Stimulated activated CD8-positive, alpha-beta memory T cell treated with anti-CD3 and anti-CD28 coated beads, Interleukin-4, amount 100 ng/mL, for 1 hour (primary cell): ENCODE measurements around the gene RAB8A.
"Not testable (repeated sequence)": the region's sequence is repeated elsewhere in the genome, so short reads cannot be mapped to it uniquely, and the experiment has no call there.

Source experiments
- DNase-seq, 2 donors: peaks; one replicate each; pipeline ENCODE4 v3.0.0-alpha.2; 2020; ENCODE audit warnings: low read depth in 2 of 2, low spot score in 1 of 2

RAB8A gene

DNA sequence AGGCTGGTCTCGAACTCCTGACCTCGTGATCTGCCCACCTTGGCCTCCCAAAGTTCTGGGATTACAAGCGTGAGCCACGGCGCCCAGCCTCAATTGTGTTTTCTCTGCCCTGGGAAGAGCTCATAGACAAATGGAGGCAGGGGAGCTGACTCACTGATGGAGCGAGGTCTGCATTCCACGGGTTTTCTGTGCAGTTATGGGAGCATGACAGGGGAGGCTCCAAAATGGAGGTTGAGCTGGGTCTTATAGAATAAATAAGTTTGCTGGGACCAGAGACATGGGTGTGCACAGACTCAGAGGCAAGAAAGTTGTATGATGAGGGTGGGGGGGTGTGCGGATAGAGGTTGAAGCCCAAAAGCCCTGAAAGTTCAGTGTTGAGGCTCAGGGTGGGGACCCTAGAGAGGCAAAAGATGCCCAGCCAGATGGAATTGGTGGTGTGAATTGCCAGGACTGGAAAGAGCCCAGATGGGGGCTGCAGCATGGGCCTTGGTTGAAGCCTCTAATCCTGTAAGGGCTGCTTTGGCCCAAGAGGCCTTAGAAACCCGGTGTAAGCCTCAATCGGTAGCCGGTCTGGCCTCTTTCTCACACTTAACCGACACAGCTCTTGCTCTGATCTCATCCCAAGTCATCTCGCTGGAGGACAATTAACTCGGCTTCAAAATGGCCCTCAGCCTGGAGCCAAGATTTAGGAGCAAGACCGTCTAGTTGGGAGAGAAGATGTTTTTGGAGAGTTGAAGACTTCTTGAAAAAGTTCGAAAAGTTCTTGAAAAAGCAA is 33.5 kb upstream of the RAB8A start:
- no peak for DNase-seq

DNA sequence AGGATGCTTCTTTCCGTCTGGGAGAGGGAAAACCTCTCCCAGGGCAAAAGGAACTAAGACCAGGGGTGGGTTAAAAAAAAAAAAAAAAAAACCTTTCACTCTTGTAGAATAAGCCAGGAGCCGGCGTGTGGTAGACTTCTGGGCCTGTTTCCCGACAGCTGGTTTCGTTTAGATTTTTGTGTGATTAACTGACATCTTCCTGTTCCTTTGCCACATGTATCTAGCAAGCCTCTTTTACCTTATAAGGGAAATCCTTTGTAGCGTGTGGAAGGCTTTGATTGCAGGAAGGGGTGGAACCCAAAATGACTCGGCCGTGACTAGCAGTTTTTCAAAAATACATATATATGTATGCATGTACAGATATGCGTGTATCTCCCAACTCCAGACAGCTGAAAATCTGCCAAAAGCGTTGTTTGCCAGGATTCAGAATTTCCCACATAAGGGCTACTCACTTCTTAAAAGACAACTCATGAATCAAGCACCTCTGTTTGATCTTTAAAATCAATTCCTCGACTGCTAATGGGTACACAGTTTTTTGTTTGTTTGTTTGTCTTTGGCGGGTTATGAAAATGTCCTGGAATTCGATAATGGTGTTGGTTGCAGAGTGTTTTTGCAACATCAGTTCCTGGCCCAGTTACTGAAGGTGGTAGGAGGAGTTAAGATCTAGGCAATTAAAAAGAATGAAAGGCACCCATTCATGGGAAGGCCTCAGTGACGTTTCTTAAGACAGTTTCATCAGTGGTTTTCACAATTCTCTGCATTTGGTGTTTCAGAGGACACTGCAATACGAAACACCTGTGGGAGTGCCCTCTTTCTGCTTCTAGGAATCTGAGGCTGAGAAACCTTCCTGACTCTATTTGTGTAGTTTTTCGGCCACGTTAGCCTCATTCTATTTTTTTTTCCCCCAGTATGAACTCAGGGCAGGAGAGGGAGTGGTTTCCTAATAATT is 32.7 kb upstream of the RAB8A start:
- peak; percentile 35 to 50 for DNase-seq

DNA sequence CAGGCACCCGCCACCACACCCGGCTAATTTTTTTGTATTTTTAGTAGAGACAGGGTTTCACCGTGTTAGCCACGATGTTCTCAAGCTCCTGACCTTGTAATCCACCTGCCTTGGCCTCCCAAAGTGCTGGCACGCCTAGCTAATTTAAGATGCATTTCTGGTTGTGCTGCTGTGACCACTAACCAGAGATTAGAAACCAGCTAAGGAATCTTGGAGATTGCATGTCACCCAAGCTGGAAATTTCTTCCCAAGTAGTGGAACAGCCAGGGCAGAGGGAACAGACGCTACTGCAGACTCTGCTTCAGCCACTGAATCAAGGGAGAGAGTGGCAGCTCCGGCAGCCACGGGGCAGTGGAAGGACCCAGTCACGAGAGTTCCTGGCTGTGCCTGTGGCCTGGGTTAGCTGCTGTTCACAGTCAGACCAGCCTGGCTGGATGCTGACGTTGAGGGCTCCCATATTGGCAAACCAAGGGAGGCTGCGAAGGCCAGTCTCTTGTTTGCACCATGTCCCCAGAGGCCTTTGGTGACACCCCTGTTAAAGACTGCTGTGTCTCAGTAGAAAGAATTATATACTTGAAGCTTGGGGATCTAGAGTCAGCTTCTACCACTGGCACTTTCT is 27.5 kb upstream of the RAB8A start:
- DNase-seq: no peak

DNA sequence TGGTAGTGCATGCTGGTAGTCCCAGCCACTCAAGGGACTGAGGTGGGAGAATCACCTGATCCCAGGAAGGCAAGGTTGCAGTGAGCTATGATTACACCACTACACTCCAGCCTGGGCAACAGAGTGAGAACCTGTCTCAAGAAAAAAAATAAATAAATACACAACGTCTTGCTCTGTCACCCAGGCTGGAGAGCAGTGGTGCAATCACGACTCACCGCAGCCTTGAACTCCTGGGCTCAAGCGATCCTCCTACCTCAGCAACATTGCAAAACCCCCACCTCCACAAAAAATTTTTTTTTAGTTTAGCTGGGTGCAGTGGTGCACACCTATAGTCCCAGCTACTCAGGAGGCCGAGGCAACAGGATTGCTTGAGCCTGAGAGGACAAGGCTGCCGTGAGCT is 26.6 kb upstream of the RAB8A start:
- no peak for DNase-seq

DNA sequence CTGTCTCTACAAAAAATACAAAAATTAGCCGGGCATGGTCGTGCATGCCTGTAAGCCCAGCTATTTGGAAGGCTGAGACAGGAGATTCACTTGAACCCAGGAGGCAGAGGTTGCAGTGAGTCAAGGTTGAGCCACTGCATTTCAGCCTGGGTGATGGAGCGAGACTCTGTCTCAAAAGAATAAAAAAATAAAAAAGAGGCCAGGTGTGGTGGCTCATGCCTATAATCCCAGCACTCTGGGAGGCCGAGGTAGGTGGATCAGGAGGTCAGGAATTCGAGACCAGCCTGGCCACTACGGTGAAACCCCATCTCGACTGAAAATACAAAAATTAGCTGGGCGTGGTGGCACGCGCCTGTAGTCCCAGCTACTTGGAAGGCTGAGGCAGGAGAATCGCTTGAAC is 24.3 kb upstream of the RAB8A start:
- not testable (repeated sequence) for DNase-seq

DNA sequence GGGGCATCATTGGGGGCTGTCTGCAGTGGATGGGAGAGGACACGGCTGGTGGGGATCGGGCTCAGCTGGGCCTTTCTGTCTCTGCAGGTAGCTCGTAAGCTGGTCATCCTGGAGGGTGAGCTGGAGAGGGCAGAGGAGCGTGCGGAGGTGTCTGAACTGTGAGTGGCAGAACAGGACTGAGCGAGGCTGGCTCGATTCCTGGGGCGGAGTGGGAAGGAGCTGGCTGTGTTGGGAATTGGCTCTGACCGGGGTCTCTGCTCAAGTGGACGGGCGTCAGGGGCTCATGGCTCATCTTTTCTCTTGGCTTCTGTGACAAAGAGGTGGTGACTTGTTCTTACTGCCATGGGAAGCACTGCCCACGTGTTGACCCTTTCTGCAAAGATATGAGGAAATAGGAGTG is 23.7 kb upstream of the RAB8A start:
- DNase-seq: no peak

DNA sequence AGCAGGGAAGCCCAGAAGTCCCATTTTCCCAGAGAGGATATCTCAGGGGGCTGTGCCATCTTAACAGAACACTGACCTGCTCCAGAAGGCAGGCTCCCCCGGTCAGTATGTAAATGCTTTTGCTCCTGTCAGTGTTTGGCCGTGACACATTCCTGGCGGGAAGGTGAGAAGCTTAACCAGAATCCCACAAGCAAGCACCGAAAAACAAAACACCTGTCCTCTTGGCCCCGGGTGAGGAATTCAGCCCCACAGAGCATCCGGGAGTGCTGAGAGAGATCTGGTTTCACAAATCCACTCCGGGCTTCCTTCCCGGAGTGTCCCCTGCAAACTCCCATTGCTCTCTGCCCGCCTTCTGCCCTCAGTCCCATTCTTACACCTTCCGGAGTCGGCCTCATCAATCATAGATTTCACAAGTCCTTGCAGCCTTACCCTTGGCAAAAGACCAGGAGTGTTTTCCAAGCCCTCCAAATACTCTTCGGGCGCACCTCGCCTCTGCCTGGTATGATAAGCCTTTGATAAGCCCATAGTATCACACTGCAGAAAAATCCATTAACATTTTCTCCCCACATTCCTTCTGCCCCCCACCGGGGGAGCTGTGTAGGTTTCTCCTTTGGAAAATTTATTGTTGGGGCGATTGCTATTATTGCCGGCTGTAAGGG is 23.2 kb upstream of the RAB8A start:
- no peak for DNase-seq

DNA sequence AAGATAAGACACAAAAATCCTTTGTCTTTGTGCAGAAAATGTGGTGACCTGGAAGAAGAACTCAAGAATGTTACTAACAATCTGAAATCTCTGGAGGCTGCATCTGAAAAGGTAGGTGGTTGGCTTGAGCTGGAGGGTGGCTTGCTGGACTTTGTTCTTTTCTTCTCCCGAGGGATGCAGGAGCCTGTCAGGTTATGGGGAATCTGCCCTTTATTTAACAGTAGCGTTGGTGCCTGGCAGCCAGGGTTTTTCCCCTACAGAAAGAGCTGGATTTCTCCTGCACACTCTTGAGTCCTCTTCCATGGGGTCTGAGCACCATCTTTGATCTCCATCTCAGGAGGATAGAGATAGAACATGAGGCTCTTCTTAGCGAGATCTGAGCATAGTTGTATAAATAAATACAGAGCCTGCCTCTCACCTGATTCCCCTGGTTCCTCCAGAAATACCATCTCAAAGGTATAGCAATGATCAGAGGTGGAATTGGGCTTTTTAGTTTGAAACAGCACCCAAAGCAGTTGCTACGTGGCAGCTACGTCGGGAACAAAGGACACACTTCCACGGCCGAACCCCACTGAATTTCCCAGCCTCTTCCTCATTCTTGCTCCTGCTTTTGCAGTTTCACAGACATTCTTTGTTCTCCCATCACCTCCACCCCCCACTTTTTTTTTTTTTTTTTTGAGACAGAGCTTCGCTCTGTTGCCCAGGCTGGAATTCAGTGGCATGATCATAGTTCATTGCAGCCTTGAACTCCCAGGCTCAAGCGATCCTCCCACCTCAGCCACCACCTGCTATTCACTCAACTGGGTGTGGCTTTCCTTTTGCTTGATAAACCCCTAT is 22.5 kb upstream of the RAB8A start:
- no peak for DNase-seq

DNA sequence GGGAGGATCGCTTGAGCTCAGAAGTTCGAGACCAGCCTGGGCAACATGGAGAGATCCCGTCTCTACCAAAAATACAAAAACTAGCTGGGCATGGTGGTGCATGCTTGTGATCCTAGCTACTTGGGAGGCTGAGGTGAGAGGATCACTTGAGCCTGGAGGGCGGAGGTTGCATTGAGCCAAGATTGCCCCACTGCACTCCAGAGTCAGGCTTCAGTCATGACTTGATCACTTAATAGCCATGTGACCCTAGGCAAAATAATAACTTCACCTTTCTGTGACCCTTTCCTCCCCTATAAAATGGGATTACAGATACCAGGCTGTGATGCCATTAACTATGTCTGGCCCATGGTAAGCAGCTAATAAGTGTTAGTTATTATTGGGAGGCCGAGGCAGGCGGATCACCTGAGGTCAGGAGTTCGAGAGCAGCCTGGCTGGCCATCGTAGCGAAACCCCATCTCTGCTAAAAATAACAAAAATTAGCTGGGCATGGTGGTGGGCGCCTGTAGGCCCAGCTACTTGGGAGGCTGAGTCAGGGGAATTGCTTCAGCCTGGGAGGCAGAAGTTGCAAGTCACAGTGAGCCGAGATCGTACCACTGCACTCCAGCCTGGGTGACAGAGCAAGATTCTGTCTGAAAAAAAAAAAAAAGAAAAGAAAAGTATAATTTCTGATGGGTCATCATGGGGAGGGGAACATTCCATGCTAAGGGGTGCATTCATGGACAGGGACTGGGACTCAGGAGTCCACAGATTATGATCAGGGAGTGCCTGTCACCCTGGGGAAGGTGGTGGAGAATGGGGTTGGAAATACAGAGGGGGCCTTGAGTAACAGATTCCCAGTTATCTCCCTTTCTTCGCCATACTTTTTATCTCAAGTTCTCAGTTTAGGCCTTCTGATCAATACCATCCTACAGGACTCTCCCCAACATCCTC is 19.9 kb upstream of the RAB8A start:
- no peak for DNase-seq

DNA sequence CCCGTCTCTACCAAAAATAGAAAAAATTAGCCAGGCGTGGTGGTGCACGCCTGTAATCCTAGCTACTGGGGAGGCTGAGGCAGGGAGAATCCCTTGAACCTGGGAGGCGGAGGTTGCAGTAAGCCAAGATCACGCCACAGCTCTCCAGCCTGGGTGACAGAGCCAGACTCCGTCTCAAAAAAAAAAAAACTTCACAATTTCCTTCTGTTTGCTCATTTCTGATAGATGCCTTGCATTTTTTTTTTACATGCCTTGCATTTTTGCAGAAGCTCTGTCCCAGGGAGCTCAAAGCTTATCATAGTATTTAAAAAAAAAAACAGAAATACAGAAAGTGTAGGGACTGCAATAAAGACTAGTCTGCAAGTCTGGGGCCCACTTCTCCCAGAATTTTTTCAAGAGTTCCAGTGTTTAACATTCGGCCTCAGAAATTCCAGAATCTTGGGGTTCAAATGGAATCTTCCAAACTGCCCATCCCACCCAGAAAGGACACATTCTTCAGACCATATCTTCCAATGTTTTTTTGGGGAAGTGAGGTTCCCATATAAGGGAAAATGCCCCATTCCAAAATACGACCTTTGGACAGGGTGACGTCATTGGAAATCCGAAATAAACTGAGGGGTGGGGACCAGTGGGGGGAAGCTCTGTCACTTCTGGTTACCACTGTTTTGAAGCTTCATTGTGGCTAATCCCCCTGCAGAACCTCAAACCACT is 17.2 kb upstream of the RAB8A start:
- no peak for DNase-seq

DNA sequence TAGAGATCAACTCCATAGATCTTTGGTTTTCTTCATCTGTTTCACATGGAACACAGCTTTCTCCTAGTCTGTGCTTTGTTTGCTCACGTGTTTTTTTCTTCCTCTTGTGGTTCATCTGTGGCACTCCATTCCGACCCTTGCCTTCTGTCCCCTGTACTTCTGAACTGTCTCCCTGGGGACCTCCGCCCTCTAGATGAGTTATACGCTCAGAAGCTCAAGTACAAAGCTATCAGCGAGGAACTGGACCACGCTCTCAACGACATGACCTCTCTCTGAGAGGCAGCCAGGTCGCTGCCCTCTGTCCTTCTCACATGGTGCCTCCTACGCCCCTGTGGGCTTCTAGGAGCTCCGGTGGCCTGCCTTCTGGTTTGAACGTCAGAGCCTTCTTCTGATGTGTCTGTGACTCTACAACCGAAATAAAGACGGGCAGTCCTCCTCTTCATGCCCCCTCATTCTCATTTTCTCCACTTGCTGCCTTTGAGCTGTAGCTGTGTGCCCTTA is 16.6 kb upstream of the RAB8A start:
- DNase-seq: no peak

DNA sequence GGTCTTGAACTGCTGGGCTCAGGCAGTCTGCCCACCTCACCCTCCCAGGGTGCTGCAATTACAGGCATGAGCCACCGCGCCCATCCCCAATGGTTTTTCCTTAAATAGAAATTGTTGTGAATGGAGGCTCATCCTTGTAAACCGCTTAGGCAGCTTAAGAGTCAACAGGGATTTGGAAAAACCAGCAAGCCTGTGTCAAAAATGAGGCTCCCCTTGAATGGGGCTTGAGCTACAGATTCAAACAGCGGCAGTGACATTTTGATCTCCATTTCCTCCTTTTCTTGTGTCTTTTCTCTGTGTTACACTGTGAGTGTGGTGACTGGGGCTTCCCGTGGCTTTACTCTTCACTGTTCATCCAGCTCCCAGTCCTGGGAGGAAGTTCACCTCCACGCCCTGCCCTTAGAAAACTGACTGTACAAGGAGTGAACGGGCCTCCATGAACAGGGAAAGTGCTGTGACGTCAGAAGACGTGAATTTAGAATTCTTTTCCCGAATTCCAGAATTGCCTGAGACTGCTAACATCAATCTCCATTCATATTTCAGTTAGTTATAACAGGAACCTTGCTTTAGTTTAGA is 15.3 kb upstream of the RAB8A start:
- no peak for DNase-seq

DNA sequence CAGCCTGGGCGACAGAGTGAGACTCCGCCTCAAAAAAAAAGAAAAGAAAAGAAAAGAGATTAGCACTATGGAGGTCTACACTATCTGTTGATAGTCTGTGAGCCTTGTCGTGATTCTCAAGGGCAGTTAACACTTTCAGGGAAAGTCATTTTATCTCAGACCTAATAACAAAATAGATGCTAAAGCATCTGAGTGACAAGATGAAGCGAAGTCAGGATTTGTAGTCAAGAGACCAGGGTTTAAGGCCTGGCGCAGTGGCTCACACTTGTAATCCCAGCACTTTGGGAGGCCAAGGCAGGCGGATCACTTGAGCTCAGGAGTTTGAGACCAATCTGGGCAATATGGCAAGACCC is 13.3 kb upstream of the RAB8A start:
- no peak for DNase-seq

DNA sequence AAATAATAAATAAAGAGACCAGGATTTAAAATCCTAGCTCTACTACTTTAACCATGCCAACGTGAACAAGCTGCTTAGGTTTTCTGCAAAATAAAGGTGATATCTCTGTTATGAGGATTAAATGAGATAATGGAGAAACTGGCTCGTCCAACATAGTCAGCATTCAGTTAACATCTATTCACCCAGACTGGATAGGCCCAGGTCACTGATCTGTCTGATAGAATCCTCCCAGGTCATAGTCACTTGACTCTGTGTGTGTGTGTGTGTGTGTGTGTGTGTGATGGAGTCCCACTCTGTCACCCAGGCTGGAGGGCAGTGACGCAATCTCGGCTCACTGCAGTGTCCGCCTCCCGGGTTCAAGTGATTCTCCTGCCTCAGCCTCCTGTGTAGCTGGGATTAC is 12.9 kb upstream of the RAB8A start:
- DNase-seq: no peak

DNA sequence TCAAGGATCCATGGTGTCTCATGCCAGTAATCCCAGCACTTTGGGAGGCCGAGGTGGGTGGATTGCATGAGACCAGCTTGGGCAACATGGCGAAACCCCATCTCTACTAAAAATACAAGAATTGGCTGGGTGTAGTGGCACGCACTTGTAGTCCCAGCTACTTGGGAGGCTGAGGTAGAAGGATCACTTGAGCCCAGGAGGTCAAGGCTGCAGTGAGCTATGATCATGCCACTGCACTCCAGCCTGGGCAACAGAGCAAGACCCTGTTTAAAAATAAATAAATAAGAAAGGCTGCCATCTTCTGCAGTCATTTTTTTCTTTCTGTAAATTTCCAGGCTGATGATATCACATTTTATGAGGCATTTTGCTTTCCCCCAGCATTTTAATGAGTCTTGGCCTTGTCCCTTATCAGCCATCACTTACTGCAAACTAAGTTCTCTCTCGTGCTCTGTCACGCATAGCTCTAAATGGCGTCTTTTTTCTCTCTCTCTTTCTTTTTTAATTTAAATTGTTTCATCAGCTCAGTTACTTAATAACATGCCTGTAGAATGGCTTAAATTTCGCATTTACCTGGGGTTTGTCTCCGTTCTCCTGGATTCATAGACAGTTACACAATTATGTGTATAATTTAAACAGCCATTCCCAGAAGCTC is 12.2 kb upstream of the RAB8A start:
- DNase-seq: not testable (repeated sequence)

DNA sequence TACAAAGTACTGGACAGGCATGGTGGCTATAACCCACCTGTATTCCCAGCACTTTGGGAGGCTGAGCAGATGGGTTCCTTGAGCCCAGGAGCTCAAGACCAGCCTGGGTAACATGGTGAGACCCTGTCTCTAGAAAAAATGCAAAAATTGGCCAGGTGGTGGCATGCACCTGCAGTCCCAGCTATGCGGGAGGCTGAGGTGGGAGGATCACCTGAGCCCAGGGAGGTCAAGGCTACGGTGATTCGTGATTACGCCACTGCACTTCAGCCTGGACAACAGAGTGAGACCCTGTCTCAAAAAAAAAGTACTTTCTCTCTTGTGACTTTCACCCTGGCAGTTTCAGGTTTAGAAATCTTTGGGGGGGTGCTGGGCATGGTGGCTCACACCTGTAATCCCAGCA is 11.2 kb upstream of the RAB8A start:
- no peak for DNase-seq

DNA sequence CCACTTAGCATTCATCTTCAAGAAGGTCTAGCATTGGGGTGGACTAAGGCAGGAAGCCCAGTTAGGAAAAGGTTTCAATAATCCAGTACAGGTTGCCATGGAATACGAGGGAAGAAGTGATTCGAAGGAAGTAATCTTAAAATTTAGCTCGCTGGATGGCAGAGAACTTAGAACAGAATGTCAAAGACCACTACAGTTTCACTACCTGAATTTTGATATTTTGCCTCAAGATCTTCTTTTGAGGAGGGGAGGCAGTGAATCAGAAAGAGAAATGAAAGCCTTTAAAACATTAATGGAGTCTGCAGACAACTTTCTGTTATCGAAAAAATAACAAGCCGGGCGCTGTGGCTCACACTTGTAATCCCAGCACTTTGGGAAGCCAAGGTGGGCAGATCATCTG is 7.0 kb upstream of the RAB8A start:
- DNase-seq: no peak

DNA sequence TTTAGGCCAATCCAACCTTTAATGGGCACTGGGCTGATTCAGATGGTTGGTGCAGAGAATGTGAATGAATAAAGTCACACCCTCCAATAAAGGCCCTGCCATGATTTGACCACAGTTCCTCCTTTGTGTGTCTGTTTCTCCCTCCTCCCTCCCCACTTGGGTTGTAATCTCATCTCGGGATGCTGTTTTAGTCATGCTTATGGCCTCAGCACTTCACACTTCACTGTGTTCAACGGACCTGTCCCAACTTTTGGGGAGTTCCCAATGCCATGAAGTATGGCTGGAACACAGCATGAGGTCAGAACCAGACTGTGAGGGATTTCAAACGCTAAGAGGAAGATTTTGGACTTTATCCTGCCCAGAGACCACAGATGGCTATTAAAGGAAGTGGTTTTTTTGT is 5.6 kb upstream of the RAB8A start:
- DNase-seq: no peak
